NCI-H146 treated with DMSO at 0.1 percent for 48 hours (cell line): ENCODE data around the gene CSTF3.
A peak's percentile ranks its signal among the peaks of the same experiment; 100 is the strongest.

Source experiments
- DNase-seq: peaks from one replicate; lab custom pipeline; 2025; ENCODE audit not compliant: unreplicated experiment; lab: John Stamatoyannopoulos, UW

The CSTF3 gene

DNA sequence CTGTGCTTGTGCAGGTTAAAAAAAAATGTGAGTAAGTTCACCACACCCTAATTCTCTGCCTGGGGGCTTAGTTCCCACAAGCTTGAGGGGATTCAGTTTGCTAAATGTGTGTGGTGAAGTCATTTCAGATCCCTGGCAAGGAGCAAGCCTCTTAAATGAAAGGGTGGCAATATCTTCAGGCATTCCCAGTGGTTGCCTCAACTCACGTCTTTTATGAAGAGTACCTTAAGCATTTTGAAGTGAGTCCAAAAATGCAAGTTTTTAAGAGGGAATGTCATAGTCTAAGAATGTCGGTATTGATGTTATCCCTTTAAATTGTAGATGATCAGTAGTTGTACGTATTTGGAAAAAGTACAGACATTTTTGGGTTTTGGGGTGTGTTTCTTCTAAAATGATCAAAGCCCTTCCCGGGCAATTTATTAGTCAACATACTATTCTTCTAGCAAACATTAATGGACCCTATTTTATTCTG is 117.0 kb downstream of the CSTF3 start:
- DNase-seq = no peak

DNA sequence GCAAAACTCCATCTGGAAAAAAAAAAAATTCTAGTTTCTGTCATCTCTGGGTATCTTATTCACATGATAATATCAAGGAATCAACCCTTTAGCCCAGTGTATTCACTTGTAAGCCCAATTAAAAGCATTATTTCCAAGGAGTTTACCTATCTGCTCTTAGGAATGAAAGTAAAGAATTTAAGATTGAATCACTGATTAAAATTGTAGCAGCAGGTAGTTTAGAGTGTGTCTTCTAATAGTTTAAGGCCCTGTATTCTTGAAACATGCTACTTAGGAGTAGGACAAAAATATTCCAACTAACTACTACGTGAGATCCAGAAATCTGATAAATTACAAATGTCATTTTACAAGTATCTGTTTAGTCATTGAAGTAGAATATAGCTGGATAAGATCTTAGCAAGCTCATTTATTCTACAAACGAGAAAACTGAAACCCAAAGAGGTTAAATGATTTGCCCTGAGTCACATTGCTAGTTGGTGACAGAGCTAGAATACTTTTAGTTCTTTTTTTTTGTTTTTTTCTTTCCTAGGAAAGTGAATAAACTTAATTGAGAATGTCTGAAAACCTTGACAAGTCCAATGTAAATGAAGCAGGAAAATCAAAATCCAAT is 118.0 kb downstream of the CSTF3 start:
- no peak for DNase-seq

DNA sequence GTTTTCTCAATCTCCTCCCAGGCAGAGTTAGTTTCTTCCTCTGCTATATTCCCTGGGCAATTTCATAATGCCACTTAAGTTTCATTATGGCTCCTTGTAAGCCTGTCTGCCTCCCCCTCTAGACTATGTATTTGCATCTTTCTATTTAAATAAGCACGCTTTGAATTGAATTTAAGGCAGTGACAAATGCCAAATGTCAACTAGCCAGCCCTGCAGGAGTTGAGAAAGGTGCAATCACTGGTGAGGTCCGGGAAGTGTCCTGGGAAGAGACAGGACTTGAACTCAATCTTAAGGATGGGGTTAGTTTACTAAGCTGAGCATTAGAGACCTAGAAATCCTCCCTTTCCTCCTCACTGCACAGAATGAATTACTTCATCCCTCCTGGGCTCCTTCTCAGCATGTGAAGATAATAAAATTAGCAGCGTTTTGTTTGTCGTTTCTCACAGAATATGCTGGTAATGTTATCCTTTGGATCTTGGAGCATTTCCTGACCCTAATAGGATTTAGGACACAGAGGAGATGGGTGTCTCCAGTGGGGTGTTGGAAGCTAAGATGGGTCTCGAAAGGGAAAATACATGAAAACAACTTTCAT is 120.3 kb downstream of the CSTF3 start:
- no peak for DNase-seq

DNA sequence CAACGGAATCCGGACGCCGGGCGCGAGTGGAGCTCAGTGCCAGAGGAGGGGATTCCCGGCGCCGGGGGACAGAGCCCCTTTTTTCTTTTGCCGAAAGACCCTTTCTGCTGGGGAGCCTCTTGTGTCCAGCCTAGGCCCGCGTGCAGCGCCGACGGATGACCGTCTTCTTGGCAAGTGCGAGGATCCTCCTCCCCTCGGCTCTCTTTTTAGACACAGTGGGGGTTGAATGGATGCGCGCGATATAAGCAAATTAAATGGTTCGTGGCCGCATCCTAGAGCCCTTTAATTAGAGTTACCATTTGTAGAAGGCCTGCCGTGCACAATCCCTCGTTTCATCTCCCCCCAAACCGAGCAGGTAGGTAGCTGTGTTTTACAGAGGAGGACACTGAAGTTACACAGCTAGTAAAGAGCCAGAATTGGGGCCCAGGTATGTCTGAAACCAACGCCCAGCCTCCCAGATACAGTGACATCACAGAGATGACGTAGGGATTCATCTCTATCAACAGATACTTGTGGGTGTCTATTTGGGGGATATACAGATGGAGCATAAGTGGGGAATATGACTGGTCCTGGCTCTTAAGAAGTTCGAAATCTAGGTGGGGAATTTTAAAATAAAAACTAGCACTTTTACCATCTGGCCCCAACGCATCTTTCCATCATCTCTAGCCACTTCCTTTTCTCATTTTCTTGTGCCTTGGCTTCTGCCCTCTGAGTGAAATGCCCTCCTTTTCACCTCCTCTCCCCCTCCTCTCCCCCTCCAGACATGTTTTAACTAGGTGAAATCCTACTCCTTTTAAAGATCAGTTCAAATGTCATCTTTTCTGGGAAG is 121.0 kb downstream of the CSTF3 start:
- peak; percentile 47 for DNase-seq

DNA sequence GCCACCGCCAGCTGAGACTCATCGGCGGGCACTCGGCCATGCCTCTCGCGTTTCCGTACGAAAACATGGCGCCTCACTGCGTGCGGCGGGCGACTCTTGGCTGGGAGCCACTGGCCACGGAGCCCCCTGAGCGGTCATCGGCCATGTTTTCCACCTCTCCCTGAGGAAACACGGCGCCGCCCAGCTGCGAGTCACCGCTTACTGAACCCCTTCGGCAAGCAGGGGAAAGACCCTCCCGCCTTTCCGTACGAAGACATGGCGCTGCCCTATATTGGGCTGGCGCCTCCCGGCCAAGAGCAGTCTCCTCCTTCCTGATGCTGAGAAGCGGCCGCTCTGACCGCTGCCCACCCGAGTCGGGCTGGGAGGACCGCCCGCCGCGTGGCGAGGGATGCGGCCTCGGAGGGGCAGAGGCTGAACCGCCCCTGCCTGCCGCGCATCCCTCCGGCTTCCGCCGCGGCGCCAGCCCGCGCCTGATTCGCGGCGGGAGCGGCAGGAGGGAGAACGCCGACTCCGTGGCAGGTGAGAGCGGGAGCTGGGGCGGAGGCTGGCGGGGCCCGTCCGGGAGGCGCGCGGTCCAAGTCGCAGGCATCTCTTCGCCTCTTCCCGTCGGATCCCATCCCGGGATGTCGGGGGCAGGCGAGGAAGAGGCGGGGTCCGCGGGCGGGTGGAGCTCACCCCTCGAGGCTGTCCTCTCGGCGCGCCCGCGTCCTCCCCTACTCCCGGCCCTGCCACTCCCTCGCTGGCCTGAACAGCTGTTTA is 121.8 kb downstream of the CSTF3 start, which contains the start of gene TCP11L1:
Gene TCP11L1 (plus strand): TSS at position 299 of the 759 bp plus-strand sequence. CDS start 4,202 bp downstream, outside the sequence.
- peak; percentile 97 for DNase-seq

DNA sequence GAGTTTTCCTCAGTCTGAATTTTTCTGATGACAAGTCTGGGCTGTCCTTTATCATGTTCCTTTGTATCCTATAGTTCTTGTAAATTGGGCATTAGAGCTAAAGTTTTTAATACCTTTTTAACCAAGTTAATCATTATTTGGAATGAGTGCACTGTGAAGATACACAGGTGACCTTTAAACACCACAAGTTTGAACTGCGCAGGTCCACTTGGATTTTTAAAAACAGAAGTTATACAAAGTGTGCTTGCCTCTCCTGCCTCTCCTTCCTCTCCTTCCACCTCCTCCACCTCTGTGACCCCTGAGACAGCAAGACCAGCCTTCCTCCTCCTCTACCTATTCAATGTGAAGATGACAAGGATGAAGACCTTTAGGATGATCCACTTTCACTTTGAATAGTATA is 126.3 kb downstream of the CSTF3 start:
- no peak for DNase-seq
